ENCODE results near the gene PIF1.
"Not testable (repeated sequence)": the region's sequence is repeated elsewhere in the genome, so short reads cannot be mapped to it uniquely, and the experiment has no call there.

PIF1 gene

DNA sequence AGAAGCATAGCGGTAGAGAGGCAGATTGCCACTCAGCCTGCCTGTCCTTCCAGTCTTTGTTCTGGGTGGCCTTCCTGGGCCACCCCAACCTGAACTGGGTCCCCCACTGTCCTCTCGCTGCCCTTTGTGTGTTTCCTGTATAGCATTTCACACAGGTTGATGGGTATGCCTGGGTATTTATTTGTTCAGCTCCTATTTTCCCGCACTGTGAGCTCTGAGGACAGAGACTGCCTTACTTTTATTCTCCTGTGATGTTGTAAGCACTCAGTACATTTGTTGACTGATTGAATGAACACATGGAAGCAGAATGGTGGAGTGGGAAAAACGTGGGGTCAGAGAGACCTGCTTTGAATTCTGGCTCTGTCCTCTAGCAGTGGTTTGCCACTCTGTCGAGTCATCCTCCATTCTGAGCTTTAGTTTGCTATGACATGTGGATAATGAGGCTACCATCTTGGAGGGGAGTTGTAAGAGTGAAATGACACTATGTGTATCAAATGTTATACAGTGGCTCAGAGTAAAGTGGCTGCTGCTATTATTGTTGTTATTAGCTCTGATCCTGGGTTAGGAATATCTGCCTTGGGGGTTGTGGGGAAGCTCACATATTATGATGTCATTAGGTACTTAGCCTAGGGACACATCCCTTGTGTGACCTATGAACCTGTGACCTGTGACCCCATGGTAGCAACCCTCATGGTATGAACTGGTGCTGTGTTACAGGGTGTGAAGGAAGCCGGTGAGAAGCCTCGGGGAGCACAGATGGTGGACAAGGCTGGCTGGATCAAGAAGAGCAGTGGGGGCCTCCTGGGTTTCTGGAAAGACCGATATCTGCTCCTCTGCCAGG lies 22.6 kb upstream of the PIF1 start:
- DNase-seq: no peak

DNA sequence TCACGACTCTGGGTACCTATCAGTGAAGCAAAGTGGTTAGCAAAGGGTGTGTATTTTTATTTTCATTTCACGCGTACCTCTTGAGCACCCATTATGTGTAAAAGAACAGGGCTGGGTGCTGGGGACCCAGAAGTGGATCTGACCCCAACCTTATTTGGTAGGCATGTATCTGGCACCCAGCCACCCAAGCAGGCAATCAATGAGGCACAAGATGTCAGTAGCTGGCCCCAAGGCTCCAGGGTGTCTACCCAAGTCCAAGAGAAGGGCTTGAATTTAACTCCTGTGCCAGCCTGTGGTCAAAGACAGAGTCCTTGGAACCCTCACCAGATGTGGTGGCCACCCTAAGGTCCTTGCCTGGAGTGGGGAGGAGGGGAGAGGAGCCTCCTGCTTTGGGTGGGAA lies 22.0 kb upstream of the PIF1 start:
- DNase-seq: no peak

DNA sequence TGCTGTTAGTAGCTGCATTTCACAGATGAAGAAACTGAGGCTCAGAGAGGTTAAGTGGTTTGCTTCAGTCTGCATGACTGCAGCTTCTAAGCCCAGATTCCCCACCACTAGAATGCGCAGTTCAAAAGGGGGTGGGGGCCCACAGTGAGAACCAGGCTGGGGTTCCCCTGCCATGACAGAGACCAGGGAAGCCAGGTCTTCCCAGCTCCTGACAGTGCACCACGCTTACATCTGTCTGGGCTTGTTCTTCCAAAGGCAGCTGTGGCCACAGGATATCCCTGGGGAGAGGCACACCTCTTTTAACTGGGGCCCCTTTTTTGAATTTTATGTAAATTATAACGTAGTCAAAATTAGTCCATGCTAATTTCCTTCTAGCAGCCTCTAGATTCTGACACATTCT lies 21.6 kb upstream of the PIF1 start:
- no peak for DNase-seq

DNA sequence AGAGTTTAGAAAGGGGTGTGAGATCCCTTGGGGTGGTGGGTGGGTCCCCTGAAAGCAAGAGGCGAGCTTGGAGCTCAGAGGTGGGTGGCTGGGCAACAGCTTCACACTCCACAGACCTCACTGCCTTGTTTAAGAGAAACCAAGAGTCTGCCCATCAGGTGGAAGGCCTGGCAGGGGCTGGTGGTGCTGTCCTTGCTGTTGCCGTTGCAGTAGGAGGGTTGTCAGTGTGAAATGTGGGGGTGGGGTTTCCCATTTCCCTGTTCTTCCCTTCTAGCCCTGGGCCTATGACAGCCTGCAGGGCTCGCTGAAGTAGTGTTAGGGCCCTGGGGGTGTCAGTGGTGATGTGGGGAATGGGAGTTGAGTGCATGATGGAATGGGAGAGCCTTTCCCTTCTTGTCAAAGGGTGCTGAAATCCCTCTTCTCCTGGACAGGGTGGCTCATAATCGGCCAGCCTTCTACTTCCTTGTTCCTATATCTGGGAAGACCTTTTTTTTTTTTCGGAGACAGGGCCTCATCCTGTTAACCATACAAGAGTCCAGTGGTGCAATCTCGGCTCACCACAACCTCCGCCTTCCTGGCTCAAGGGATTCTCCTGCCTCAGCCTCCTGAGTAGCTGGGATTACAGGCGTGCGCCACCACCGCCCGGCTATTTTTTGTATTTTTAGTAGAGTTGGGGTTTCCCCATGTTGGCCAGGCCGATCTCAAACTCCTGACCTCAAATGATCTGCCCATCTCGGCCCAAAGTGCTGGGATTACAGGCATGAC lies 20.6 kb upstream of the PIF1 start:
- no peak for DNase-seq

DNA sequence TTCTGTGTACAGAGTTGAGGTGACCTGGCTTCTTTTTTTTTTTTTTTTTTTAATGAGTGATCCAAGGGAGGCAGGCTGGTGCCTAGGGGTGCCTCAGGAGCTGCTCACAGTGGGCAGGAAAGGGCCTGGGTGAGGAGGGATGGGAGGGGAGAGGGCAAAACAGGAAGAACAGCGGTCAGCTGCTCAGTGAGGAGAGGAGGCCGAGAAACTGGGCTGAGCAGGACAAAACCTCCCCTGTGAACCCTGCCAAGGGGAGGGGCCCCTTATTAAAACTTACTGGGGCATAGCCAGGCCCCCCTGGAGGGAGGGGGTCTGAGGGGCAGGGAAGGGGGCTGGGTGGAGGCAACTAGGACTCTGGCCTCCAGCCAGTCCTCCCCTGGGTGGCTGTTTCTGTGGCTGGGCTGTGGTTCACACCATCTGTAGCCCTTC lies 19.8 kb upstream of the PIF1 start:
- DNase-seq: peak in 41 of 56 donors; percentile 18 to 78 (median 48)

DNA sequence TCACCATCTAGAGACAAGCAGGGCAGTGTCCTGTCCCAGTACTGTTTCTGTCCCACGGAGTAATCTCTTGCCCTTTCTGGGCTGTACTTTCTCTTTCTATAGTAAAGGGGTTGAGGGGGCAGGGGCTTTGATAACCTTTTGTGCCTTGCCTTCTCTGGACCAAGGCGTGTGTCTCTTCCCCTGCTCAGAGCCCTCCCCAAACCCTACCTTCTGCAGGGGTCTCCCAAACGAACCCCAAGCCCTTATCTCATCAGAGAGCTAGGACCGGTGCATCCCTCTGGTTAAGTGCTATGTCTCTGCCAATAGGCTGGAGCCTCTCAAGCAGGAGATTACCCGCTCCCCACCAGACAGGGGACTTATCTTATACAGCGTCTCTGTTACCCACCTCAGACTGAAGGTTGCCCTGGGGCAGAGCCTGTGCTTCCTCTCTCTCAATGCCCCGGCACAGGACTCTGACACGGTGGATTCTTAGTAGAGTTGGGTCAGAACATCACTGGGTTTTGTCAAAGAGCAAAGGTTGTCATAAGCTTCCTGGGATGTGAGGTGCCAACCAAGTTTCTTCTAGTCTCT lies 19.2 kb upstream of the PIF1 start:
- DNase-seq: no peak

DNA sequence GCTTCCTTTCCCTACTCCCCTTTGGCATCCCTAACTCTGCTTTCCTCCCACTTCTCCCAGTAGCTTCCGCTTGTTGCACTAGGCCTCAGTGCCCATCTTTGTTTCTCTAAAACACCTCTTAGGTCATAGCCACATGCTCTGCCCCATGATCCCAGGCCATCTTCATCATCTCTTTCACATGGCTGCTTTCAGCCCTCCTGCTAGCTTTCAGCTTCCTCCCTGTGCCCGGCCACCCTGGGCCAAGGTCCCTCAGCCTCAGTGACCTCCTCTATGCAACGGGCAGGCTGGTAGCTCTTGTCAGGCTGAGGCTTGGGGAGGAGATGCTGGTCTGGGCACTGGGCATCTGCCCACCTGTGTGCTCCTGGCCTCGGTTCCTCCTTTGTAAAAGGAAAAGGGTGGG lies 18.5 kb upstream of the PIF1 start:
- DNase-seq: peak in 1 of 56 donors; percentile 24

DNA sequence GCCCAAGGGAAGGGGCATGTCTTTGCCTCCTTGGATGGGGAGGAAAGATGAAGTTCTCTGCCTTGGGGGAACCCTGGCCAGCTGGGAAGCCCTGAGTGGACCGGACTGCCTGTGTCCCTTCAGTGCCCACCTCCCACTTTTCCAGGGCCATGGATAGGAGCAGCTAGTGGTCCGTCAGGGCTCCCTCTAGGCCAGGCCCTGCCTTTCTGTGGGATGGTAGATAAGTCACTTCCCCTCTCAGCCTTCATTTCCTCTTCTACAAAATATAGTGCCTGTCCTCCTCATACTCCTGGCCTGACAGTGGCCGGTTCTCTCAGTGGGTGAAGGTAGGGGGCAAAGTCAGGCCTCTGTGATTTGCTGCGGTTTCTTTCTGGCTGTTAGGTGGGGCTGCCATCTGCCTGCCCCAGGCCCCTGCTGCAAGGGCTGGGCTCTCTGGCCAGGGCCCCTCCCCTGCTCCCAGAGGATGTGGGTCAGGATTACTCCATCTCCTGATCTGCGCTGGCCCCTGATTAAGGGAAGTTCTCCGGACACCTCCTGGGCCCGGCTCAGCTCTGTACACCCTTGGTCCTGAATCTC lies 17.6 kb upstream of the PIF1 start:
- peak in 4 of 56 donors; percentile 10 to 31 (median 28) for DNase-seq

DNA sequence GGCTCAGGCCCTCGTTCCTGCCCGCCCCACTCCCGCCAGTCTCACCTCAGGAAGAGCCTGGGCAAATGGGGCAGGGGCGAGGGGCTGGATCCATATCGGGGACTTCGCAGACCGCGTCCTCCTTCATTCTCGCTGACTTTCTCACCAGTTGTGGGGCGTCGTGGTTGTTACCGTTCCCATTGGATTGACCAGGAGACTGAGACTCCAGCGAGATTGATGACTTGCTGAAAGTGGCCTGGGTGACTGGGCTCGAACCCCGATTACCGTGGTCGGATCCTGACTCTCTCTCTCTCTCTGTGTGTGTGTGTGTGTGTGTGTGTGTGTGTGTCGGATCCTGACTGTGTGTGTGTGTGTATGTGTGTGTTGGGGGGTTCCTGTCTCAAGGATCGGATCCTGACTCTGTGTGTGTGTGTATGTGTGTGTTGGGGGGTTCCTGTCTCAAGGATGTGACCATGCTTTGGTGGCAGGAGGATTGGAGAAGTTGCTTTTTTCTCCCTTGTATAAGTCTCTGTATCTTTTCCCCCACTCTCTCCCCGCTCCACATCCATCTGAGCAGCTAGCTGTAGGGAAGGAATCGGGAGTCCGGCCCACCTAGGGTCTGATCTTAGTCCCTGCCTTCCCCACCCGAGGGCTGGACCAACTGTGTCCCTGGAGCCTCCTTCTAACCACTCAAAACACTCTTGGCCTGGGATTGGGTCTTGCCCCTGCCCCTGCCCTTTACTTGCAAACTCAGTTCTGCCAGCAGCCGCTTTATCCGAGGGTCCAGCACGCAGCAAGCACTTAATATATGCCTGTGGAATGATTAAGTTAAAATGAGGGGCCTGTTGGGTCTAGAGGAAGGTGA lies 16.9 kb upstream of the PIF1 start:
- DNase-seq: no peak

DNA sequence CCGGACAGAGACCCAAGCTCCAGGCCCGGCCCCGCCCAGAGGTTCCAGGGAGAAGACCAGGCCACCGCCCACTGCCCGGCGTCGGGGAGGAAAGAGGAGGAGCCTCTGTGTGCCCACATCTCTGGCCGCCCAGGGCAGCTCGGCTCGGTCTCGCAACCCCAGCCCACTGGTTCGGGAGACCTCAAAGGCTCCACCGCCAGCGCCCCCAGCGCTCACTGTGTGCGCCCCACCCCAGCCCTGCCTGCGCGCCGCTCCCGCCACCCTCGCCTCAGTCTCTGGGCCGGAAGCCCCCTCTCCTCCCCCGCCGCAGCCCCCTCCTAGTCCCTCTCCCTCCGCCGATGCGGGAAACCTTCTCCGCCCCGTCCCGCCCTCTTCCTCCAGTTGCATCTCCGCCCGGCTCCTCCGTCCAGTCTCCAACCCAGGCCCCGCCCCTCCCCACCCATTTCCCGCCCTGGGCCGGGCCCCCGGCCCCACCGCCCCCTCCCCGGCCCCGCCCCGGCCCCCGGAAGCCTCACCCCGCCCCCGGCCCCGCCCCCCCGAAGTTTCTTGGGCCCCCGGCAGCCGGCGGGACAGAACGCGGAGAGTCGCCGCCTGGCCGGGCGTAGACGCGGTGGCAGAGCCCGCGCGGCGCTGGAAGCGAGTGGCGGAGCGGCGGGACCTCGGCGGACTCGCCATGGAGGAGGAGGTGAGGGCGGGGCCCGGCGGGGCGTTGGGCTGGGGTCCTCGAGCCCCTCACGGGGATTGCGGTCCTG lies 16.1 kb upstream of the PIF1 start, which contains the start of gene PLEKHO2:
Gene PLEKHO2 (plus strand): TSS at position 572 of the 752 bp plus-strand sequence. CDS start 102 bp downstream, at position 674.
- peak; percentile 59 to 97 (median 90) for DNase-seq

DNA sequence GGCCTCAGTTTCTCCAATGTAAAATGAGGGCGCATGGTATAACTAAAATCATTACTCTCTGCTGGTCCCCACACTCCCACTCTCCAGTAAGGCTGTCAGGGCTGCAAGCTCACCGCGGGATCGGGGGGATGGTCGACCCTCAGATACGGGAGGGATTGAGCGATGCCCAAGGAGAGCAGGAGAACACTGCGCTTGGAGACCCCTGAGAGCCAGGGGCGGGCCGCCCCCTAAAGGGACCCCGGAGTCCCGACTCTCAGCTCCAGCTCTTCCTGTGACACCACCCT lies 15.6 kb upstream of the PIF1 start:
- no peak for DNase-seq

DNA sequence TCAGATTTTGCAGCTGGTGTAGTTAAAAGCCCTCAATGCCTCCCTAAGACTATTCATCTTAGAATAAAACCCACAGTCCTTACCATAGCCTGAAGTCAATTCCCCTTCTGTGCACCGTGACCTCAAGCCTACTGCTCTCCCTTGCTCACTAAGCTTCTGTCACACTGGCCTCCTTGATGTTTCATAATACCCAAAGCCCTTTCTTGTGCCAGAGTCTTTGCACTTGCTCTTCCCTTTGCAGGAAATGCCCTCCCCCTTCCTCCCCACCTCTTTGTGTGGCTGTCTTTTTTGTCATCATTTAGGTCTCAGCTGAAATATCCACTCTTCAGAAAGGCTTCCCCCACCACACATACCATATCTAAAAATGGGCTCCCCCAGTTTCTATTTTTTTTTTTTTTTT lies 12.1 kb upstream of the PIF1 start:
- peak in 1 of 56 donors; percentile 4 for DNase-seq

DNA sequence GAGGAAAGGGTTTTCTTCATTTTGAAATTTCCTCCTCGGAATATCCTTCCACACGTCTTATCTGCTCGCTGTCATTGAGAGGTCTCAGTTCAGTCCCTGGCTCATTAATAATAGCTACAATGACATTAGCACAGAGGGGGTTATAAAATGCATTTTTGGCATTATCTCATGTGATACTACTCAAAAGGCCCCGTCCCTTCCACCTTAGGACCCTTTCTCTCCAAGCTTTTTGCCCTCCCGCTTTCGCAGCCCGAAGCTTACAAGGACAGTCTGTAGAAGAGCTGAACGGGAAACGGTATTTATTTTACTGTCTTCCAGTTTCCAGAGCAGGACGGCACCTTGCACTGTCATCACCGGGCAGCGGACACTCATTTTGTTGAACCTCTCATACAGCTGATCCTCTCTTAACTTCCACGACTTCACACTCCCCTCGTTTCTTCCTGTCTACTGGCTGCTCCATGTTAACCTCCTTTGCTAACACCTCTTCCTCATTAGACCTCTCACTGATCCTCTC lies 10.6 kb upstream of the PIF1 start:
- DNase-seq: no peak

DNA sequence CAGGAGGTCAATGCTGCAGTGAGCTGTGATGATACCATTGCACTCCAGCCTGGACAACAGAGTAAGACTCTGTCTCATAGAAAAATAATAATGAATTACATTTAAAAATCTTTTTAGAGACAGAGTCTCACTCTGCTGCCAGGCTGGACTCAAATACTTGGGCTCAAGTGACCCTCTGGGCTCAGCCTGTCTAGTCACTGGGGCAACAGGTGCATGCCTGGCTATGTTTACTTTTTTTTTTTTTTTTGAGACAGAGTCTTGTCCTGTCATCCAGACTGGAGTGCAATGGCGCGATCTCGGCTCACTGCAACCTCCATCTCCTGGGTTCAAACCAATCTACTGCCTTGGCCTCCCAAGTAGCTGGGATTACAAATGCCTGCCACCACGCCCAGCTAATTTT lies 8.2 kb upstream of the PIF1 start:
- DNase-seq: no peak

DNA sequence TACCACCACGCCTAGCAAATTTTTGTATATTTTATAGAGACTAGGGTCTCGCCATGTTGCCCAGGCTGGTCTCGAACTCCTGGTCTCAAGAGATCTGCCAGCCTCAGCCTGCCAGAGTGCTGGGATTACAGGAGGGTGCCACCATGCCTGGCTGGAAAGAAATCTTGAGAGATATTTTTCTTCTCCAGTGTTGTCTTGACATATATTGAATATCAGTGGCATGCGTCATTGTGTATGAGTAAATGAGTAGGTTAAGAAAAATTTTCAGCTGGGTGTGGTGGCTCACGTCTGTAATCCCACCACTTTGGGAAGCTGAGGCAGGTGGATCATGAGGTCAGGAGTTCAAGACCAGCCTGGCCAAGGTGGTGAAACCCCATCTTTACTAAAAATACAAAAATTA lies 3.5 kb upstream of the PIF1 start:
- DNase-seq: no peak

DNA sequence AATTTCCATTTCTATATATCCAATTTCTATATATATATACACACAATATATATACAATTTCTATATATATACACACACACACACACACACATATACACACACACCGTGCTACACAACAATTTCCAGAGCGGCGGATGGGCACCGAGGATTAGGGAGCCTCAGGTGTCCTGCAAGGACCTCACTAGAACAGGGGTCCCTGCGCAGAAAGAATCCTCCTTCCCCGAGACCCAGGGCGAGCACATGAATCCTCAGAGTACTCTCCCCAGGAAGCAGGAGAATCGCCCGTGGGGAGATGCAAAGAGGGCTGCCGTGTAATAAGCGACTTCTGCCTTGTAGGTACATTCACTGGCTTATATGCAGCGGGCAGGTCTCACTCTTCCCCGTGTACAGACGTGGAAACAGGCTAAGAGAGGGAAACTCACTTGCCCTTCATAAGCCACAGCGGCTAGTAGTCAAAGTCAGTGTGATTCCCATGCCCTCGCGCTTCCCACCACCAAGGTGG lies 467 bp downstream of the PIF1 start:
- DNase-seq: no peak

DNA sequence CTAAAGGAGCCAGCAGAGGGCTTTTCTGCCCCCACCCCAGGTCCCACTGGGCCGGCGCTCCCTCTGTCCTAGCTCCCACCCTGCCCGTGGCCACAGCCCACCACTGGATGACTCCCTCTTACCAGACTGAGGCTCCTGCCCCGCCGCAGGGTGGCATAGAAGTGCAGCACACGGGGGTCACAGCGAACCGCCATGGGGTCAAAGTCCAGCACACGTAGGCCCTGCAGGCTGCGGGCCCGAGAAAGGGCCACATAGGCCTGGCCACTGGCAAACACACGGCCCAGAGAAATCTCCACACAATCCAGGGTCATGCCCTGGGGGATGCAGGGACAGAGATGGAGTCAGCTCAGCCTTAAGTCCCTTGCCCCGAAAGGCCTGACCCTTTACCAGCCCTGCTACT lies 9.0 kb downstream of the PIF1 start:
- DNase-seq: no peak

DNA sequence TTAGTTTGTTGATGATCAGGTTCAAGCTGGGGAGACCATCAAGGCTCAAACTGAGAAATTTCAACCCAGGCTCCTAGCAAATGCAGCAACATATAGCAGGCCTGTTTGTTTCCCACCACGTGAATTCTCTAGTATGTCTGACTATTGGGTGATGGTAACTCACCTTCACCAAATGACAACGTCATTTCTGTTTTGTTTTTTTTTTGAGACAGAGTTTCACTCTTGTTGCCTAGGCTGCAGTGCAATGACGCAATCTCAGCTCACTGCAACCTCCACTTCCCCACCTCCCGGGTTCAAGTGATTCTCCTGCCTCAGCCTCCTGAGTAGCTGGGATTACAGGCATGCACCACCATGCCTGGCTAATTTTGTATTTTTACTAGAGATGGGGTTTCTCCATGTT lies 10.5 kb downstream of the PIF1 start:
- DNase-seq: not testable (repeated sequence)

DNA sequence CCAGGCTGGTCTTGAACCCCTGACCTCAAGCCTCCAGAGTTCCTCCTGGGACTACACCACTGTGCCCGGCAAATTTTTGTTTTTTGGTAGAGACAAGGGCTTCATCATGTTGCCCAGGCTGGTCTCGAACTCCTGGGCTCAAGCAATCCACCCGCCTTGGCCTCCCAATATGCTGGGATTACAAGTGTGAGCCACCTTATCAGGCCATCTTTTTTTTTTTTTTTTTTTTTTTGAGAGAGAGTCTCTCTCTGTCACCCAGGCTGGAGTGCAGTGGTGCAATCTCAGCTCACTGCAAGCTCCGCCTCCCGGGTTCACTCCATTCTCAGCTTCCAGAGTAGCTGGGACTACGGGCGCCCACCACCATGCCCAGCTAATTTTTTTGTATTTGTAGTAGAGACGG lies 11.2 kb downstream of the PIF1 start:
- not testable (repeated sequence) for DNase-seq

DNA sequence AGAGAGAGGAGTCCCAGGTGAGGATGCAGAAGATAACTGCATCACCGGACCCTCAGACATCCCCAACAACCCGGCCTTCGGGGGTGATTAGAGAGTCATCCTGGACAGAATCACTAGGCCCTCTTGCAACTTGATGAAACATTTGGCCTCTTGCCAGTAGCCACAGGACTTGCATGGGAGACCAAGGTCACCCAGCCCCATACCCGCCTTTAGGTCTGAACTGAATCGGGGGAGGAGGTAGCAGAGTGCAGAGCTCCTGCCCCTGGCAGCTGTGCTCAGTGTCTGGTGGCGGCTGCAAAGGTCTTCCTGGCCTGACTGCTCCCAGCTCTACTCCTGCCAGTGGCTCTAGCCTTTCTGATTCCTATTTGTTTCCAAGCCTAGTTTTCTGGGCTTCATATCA lies 12.4 kb downstream of the PIF1 start:
- DNase-seq: no peak

Data from nucleus accumbens (tissue), 56 donors.